IPS DF 6.9 (cell line): Measurements from ENCODE around the gene MICAL1.

ENCODE experiments used
- DNase-seq: peaks from one replicate; pipeline ENCODE4 v3.0.0-alpha.2; 2013; ENCODE audit warnings: low read depth, low spot score
- H3K27ac ChIP-seq: one replicate; pipeline ENCODE4 v1.5.1; 2013; ENCODE audit warnings: low read length, control low read depth
- H3K27me3 ChIP-seq: 2 replicates; pipeline ENCODE4 v1.6.1; 2013; ENCODE audit warnings: mild to moderate bottlenecking, low read length; ENCODE audit not compliant: control insufficient read depth, insufficient read depth
- H3K36me3 ChIP-seq: 2 replicates; pipeline ENCODE4 v1.6.1; 2013; ENCODE audit warnings: low read length; ENCODE audit not compliant: control insufficient read depth, insufficient read depth
- H3K4me1 ChIP-seq: 2 replicates; pipeline ENCODE4 v1.6.1; 2013; ENCODE audit warnings: low read length; ENCODE audit not compliant: control insufficient read depth, insufficient read depth
- H3K4me3 ChIP-seq: 2 replicates; pipeline ENCODE4 v1.5.1; 2013; ENCODE audit warnings: mild to moderate bottlenecking, low read length
- H3K9me3 ChIP-seq: 2 replicates; pipeline ENCODE4 v1.6.1; 2013; ENCODE audit warnings: low read length, inconsistent platforms; ENCODE audit not compliant: control insufficient read depth, insufficient read depth
- WGBS: extraction: QIAGEN DNeasy Blood & Tissue Kit; methylation state at CpG from one replicate; pipeline ENCODE4 v1.1.7; 2013; ENCODE audit warnings: mixed read lengths, missing lambda C conversion rate; ENCODE audit not compliant: insufficient read length, insufficient coverage; 5-methylcytosine and 5-hydroxymethylcytosine counted together

Gene MICAL1

DNA sequence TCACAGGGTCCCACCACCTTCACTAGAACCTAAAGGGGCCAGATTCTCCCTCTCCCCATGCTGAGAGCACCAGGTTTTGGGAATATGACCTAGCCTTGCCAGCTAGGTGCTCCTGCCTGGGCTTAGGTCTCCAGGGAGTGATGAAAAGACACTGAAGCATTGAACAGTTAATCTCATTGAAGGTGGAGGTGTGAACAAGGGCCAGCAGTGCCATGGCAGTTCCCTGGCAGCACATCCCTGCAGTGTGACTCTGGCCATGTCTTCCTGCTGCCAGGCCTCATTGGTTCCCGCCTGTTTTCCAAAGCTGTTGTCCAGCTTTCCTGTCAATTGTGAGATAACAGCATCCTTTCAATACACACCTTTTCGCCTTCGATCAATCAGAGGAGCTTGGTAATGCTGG is 26.1 kb downstream of the MICAL1 start:
- Histone ChIP-seq H3K36me3 (no peaks in the 10 kb centered on the region), H3K9me3 (no peaks in the 10 kb centered on the region), H3K4me1 (no peaks in the 10 kb centered on the region), H3K27me3 (no peaks in the 10 kb centered on the region), H3K27ac (no peak overlapping the region), H3K4me3 (no peak overlapping the region)
- no CpG with 5 or more reads among the region's 3 CpGs for WGBS
- DNase-seq: no peak

DNA sequence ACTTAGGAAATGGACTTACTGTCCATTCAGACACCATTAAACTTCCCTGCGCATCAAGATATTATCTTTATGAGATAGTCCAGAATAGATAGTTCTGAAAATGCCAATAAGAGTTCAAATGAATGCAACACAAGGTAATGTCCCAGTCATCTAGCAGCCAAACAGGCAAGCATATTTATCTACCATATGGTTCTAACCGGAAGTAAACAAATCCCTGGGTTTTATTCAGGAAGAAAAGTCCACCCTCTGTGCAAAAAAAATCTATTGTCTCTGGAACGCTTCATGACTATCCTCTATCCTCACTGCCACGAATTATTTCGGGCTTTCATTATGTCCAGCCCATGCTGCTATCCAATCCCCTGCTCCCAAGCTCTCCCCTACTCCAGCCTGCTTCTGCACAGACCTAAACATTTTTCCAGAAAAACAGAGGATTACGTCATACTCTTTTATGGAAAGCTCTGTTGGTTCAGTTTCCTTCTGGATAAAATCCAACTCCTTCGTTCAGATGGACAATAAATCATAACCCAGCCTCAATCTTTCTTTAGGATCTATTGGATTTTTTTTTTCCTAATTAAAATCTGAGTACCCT is 26.6 kb downstream of the MICAL1 start:
- Histone ChIP-seq H3K27me3 (no peaks in the 10 kb centered on the region), H3K9me3 (no peaks in the 10 kb centered on the region), H3K27ac (no peak overlapping the region), H3K4me3 (no peak overlapping the region), H3K4me1 (0 out of 2 replicates have a peak, but pooled peaks cover 1% of the 10 kb centered on the region), H3K36me3 (no peaks in the 10 kb centered on the region)
- DNase-seq: no peak
- WGBS: no CpG with 5 or more reads among the region's 7 CpGs

DNA sequence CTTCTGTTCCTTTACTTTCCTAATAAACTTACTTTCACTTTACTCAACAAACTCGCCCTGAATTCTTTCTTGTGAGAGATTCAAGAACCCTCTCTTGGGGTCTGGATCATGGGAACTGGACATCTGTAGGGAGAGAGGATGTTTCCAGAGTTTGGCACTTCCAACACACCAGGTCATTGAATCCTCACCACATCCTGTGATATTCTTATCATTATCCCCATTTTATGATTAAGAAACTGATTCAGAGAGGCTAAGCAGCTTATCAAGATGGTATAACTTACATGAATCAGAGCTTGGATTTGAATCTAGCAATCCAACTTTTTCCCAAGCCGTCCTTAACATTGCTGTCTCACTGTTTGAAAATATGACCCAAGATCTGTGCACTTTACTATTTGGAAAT is 30.6 kb downstream of the MICAL1 start:
- no CpG with 5 or more reads among the region's 2 CpGs for WGBS
- H3K9me3 ChIP-seq: no peaks in the 10 kb centered on the region
- H3K36me3 ChIP-seq: no peaks in the 10 kb centered on the region
- H3K4me1 ChIP-seq: 0 out of 2 replicates have a peak, but pooled peaks cover 1% of the 10 kb centered on the region
- no peak for DNase-seq
- H3K27me3 ChIP-seq: no peaks in the 10 kb centered on the region
- no peak overlapping the region for H3K27ac ChIP-seq
- no peak overlapping the region for H3K4me3 ChIP-seq

DNA sequence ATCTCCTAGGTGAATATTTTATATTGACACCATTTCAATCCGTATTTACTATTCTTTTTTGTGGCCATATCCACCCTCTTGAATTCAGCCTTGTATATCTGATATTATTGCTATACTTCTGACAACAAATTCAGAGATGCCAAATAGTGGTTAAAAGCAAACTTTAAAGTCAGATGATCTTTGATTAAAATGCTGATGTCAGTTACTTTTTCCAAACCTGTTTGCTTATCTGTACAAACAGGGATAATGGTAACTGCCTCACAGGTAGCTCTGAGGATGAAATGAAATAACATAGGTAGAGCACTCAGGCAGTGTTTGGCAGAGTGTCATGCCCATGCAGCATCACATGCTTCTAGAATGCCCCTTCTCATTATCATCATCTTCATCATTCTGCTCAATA is 34.4 kb downstream of the MICAL1 start:
- Histone ChIP-seq H3K9me3 (no peaks in the 10 kb centered on the region), H3K27me3 (no peaks in the 10 kb centered on the region), H3K27ac (no peak overlapping the region), H3K36me3 (no peaks in the 10 kb centered on the region), H3K4me1 (0 out of 2 replicates have a peak, but pooled peaks cover 1% of the 10 kb centered on the region), H3K4me3 (no peak overlapping the region)
- no peak for DNase-seq
- WGBS: no CpG with 5 or more reads among the region's 1 CpG

DNA sequence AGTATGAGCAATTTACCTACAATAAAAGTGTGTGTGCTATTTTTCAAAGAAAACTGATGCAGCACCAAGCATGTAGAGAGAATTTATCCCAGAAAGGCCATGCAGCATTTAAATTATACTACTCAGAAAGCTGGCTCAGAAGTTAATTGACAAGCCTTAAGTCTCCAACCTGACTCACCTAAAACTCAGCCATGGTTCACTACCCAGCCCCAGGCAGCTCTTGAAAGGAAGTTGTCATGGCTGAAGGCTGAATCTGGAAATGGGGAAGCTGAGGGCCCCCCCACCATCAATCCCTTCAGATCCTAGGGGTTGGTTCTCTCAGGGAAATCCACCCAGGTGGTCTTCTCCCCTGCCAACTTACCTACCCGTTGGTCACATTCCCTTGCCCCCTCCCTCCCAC is 34.8 kb downstream of the MICAL1 start:
- no CpG with 5 or more reads among the region's 1 CpG for WGBS
- H3K36me3 ChIP-seq: no peaks in the 10 kb centered on the region
- 0 out of 2 replicates have a peak, but pooled peaks cover 1% of the 10 kb centered on the region for H3K4me1 ChIP-seq
- no peaks in the 10 kb centered on the region for H3K27me3 ChIP-seq
- no peak for DNase-seq
- no peaks in the 10 kb centered on the region for H3K9me3 ChIP-seq
- no peak overlapping the region for H3K27ac ChIP-seq
- no peak overlapping the region for H3K4me3 ChIP-seq

DNA sequence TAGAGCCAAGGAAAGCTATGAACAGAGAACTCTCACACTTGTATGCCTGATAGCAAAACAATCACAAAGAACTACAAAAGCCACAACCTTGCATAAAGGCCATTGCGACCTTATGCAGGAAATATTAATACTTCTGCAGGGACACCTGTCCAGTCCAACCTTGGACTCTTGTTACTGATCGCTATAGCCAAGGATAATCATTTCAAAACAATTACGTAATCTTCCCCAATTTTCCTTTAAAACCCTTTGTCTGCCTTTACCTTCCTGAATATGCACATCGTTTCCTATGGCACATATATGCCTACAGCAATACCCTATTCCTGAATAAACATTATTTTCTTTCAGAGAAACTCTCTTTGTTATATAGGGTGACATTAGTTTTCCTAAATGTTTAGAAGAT is 37.9 kb downstream of the MICAL1 start:
- no peak for DNase-seq
- Histone ChIP-seq H3K36me3 (no peaks in the 10 kb centered on the region), H3K4me1 (no peaks in the 10 kb centered on the region), H3K9me3 (no peaks in the 10 kb centered on the region), H3K4me3 (no peak overlapping the region), H3K27ac (no peak overlapping the region), H3K27me3 (no peaks in the 10 kb centered on the region)
- no CpG with 5 or more reads among the region's 4 CpGs for WGBS

DNA sequence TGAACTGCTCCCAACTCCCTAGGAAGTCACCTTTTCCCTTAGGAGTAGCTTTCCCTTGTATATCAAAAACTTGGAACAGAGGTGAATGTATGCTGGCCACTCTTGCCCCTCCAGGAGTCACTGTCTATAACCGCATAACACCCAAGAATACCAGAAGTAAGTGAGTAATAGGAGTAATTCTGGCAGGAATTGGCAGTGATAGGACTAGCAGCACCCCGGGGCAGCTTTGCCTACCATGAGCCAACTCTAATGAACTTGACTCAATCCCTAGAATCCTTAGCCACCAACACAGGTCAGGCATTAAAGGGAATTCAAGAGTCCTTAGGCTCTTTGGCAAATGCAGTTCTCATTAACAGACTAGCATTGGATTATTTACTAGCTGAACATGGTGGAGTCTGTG is 44.5 kb downstream of the MICAL1 start:
- no peaks in the 10 kb centered on the region for H3K4me1 ChIP-seq
- no peaks in the 10 kb centered on the region for H3K27me3 ChIP-seq
- no peak for DNase-seq
- H3K27ac ChIP-seq: no peak overlapping the region
- H3K36me3 ChIP-seq: no peaks in the 10 kb centered on the region
- no peaks in the 10 kb centered on the region for H3K9me3 ChIP-seq
- H3K4me3 ChIP-seq: no peak overlapping the region
- no CpG with 5 or more reads among the region's 2 CpGs for WGBS

DNA sequence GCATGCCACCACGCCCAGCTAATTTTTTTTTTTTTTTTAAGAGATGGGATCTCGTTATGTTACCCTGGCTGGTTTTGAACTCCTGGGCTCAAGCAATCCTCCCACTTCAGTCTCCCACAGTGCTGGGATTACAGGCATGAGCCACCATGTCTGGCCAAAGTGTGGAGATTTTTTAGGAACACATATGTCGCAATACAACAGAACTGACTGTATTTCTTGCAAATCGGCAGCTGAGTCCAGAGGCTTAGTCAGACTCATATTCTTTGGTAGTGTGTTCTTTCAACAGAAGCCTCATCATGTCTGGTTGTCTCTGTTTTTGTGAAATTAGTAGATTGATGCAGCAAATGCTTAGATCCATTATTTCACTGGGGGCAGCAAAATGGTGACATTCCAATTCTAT is 49.4 kb downstream of the MICAL1 start:
- Histone ChIP-seq H3K27me3 (no peaks in the 10 kb centered on the region), H3K27ac (no peak overlapping the region), H3K36me3 (no peaks in the 10 kb centered on the region), H3K4me3 (no peak overlapping the region), H3K9me3 (no peaks in the 10 kb centered on the region), H3K4me1 (no peaks in the 10 kb centered on the region)
- no peak for DNase-seq
- no CpG with 5 or more reads among the region's 4 CpGs for WGBS

DNA sequence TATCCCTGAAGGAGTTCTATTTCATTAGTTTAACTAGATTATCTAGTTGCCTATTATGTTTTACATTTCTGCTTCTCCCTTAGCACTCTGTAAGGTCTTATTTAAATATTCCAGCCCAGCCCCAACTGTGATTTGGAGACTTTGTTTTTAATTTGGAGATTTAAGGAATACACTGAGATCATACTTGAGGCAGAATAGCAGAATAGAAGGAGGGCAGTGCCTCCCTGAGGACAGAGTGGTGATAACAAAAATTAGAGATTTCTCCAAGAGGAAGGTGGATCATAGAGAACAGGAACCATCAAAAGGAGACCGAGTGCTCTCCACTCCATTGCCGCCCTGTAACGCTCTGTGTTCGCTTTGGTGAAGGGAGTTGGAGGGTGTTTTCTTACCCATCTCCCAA is 58.6 kb downstream of the MICAL1 start:
- Histone ChIP-seq H3K27me3 (no peaks in the 10 kb centered on the region), H3K4me1 (no peaks in the 10 kb centered on the region), H3K27ac (no peak overlapping the region), H3K36me3 (no peaks in the 10 kb centered on the region), H3K9me3 (no peaks in the 10 kb centered on the region), H3K4me3 (no peak overlapping the region)
- no peak for DNase-seq
- WGBS: no CpG with 5 or more reads among the region's 4 CpGs

DNA sequence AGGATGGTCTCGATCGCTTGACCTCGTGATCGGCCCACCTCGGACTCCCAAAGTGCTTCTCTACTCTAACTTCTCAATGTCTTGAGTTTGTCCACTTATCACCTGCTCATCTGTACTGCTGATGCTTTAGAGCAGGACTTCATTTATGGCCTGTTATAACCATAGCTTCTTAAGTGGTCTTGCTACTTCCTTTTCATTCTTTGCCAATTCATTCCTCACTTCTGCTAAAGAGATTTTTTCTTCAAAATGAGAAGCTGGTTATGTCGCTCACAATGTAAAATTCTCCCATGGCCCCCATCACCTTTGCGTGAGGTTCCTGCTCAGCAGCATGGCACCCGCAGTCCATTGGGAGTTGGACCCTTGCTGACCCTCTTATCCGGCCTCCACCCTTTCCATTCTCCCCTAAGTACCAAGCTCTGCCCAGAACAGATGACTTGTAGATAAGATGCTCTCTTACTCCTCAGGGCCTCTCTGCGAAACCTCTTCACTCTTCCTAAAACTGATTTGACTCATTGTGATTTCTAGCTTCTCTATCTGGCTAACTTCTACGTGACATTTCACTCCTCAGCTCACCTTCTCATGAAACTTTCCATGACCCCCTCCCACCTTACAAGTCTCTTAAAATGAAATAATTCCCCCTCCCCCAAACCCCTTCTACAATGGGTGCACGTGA is 59.4 kb downstream of the MICAL1 start:
- Histone ChIP-seq H3K27me3 (no peaks in the 10 kb centered on the region), H3K36me3 (no peaks in the 10 kb centered on the region), H3K4me3 (no peak overlapping the region), H3K27ac (no peak overlapping the region), H3K4me1 (no peaks in the 10 kb centered on the region), H3K9me3 (no peaks in the 10 kb centered on the region)
- no CpG with 5 or more reads among the region's 12 CpGs for WGBS
- DNase-seq: no peak
